Tibial artery (tissue), 4 donors: Measurements from ENCODE around the gene PRR18.

ENCODE experiments used
- DNase-seq, 2 donors: peaks; one replicate each; pipeline ENCODE4 v3.0.0-alpha.2; 2019
- H3K27ac ChIP-seq, 2 donors: fragments of 200-600 bp; sonication (generic) in 1 of 2; 1 replicate in 1 of 2; 2 replicates in 1 of 2; pipeline ENCODE4 v1.5.1; 2018 to 2019; ENCODE audit warnings: mild to moderate bottlenecking in 1 of 2
- H3K27me3 ChIP-seq, 2 donors: fragments of 200-600 bp; sonication (generic) in 1 of 2; one replicate each; pipeline versions ENCODE4 v1.5.1 to v1.6.0; 2016 to 2019
- H3K36me3 ChIP-seq, 3 donors: fragments of 200-600 bp; sonication (generic) in 2 of 3; one replicate each; pipeline ENCODE4 v1.5.1; 2016 to 2019; ENCODE audit warnings: mild to moderate bottlenecking in 2 of 3
- H3K4me1 ChIP-seq, 4 donors: fragments of 200-600 bp; sonication (generic) in 2 of 4; 1 replicate in 3 of 4; 2 replicates in 1 of 4; pipeline ENCODE4 v1.5.1; 2016 to 2019
- H3K4me3 ChIP-seq, 2 donors: fragments of 200-600 bp; sonication (generic) in 1 of 2; 1 replicate in 1 of 2; 2 replicates in 1 of 2; pipeline ENCODE4 v1.5.1; 2018 to 2019; ENCODE audit warnings: mild to moderate bottlenecking in 2 of 2
- H3K9me3 ChIP-seq, 3 donors: fragments of 200-600 bp; sonication (generic) in 1 of 3; one replicate each; pipeline ENCODE4 v1.5.1; 2016 to 2019
- intact Hi-C: fragments of 100-400 bp; cut with DNase I; formaldehyde crosslinking; loops from one replicate; pipeline ENCODE4 v1.15.0; 2023; ENCODE audit warnings: low total_unique reads
- TF ChIP-seq, protein P1 (sequence below), 2 experiments: fragments of 200-600 bp in 1 of 2; fragments of 450-650 bp in 1 of 2; IDR thresholded peaks; one replicate each; pipeline ENCODE4 v1.5.1; 2017 to 2019; ENCODE audit warnings: antibody characterized with exemption in 2 of 2, mild to moderate bottlenecking in 1 of 2, moderate library complexity in 1 of 2

The PRR18 gene

DNA sequence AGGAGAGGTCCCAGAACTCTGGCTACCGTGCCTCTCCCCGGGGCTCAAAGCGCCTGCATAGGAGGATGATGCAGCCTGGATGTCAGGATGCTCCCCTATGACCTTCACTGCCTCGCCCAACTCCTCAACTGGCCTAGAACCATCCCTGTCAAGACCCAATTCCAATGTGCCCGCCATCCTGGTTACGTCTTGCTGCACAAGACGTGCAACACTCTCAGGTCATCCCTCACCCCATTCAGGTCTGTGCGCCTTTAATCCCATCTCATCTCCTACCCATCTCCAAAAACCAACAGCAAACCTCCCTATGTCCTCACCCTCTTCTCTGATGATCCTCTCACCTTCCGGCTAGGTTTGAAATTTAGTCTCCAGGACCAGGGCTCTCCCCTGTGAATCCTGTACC is 30.7 kb upstream of the PRR18 start:
- Histone ChIP-seq H3K4me3 (no peak overlapping the region), H3K27ac (no peak overlapping the region), H3K4me1 (peaks cover 0 to 52% (median 23%) of the 10 kb centered on the region in 4 donors), H3K9me3 (no peaks in the 10 kb centered on the region), H3K36me3 (peaks cover 0 to 36% (median 18%) of the 10 kb centered on the region in 3 donors), H3K27me3 (no peaks in the 10 kb centered on the region)
- DNase-seq = no peak
- TF ChIP-seq, protein P1, sequence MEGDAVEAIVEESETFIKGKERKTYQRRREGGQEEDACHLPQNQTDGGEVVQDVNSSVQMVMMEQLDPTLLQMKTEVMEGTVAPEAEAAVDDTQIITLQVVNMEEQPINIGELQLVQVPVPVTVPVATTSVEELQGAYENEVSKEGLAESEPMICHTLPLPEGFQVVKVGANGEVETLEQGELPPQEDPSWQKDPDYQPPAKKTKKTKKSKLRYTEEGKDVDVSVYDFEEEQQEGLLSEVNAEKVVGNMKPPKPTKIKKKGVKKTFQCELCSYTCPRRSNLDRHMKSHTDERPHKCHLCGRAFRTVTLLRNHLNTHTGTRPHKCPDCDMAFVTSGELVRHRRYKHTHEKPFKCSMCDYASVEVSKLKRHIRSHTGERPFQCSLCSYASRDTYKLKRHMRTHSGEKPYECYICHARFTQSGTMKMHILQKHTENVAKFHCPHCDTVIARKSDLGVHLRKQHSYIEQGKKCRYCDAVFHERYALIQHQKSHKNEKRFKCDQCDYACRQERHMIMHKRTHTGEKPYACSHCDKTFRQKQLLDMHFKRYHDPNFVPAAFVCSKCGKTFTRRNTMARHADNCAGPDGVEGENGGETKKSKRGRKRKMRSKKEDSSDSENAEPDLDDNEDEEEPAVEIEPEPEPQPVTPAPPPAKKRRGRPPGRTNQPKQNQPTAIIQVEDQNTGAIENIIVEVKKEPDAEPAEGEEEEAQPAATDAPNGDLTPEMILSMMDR (IDR thresholded peaks at IDR 0.05) = no peak
- intact Hi-C loops = no loop called here

DNA sequence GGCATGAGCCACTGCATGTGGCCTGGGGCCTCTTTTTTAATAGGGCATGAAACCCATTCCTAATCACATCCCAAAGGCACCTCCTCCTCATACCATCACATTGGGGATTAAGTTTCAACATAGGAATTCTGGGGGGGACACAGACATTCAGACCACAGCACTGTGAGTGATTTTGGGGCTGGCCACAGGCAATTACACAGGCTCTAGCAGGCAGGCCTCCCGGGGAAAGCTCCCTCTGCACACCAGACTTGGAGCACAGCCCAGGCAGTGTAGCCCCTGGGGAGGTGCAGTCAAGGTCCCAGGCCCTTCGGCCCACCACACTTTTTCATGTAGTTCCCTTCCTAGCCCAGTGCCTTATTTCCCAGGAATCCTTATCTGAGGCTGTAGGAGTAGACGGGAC is 28.7 kb upstream of the PRR18 start:
- no peak for DNase-seq
- Histone ChIP-seq H3K27me3 (no peaks in the 10 kb centered on the region), H3K4me1 (peaks cover 0 to 43% (median 25%) of the 10 kb centered on the region in 4 donors), H3K9me3 (no peaks in the 10 kb centered on the region), H3K27ac (no peak overlapping the region), H3K36me3 (peaks cover 0 to 41% (median 18%) of the 10 kb centered on the region in 3 donors), H3K4me3 (no peak overlapping the region)
- TF ChIP-seq, protein P1 (IDR thresholded peaks at IDR 0.05) = no peak
- intact Hi-C loops = no loop called here

DNA sequence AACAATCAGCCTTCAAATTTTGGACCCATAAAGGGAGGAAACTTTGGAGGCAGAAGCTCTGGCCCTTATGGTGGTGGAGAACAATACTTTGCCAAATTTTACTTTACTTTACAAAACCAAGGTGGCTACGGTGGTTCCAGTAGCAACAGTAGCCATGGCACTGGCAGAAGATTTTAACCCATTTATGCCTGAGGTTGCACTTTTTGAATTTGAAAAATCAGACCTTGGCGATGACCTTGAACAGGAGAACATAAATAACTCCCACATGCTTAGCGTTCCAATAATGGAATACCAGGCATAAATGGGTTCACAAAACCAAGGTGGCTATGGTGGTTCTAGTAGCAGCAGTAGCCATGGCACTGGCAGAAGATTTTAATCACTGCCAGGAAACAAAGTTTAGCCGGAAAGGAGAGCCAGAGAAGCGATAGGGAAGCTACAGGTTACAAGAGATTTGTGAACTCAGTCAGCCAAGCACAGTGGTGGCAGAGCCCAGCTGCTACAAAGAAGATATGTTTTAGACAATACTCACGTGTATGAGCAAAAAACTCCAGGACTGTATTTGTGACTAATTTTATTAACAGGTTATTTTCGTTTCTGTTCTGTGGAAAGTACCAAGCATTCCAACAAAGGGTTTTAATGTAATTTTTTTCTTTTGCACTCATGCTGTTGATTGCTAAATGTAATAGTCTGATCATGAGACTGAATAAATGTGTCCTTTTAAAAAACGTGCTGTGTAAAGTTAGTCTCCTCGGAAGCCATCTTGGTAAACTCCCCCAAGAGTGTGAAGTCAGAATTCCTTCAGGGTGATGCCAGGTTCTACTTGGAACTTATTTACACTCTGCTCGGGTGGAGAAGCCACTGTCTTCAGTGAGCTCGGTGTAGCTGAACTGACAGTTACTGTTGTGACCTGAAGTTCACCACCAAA is 27.4 kb upstream of the PRR18 start:
- Histone ChIP-seq H3K4me1 (peaks cover 0 to 37% (median 21%) of the 10 kb centered on the region in 4 donors), H3K36me3 (peaks cover 0 to 41% (median 18%) of the 10 kb centered on the region in 3 donors), H3K4me3 (no peak overlapping the region), H3K27ac (no peak overlapping the region), H3K27me3 (no peaks in the 10 kb centered on the region), H3K9me3 (no peaks in the 10 kb centered on the region)
- intact Hi-C loops = no loop called here
- DNase-seq = no peak
- TF ChIP-seq, protein P1 (IDR thresholded peaks at IDR 0.05) = no peak

DNA sequence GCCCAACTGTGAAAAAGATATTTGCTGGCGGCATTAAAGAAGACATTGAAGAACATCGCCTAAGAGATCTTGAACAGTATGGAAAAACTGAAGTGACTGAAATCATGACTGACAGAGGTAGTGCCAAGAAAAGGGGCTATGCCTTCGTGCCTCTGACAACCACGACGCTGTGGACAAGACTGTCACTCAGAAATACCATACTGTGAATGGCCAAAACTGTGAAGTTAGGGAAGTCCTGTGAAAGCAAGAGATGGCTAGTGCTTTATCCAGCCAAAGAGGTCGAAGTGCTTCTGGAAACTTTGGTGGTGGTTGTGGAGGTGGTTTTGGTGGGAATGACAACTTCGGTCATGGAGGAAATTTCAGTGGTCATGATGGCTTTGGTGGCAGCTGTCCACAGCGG is 26.7 kb upstream of the PRR18 start:
- Histone ChIP-seq H3K27ac (no peak overlapping the region), H3K36me3 (peaks cover 0 to 41% (median 18%) of the 10 kb centered on the region in 3 donors), H3K27me3 (no peaks in the 10 kb centered on the region), H3K4me3 (no peak overlapping the region), H3K4me1 (peaks cover 0 to 32% (median 17%) of the 10 kb centered on the region in 4 donors), H3K9me3 (no peaks in the 10 kb centered on the region)
- intact Hi-C loops = no loop called here
- DNase-seq = no peak
- TF ChIP-seq, protein P1 (IDR thresholded peaks at IDR 0.05) = no peak

DNA sequence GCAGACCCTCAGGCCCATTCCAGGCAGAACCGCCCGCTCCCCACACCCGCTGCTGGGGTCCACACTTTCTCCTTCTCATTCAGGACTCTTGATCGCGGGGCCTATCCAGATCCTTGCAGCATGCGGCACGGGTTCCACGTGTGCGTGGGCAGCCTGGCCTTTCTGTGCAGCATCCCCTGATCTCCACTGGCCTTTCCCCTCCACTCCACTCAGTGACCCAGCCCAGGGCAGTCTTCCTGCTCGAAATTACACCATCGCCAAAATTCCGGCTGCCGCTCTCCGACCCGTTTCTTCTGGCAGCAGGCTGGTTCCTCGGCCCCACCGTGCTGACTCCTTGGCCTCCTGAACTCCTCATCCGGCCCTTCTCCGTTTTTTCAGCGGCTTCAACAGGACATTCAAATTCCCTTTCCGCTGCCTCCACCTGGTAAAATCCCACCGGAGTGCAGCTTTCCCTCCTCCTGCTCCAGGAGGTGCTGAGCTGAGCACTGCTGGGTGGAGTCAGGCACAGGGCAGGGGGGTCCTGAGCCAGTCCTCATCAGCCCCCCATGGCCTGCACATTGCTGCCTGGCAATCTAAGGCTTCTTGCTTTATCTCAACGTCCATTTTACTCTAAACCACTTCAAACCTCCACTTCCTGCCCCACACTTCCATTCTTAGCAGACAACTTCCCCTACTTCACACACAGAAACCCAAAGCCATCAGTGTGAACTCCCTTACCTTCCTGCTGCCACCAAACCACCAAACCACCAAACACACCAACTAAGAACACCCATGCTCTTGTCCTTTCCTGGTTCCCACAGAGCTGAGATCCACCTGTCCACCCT is 25.2 kb upstream of the PRR18 start:
- Histone ChIP-seq H3K4me1 (peaks cover 0 to 18% (median 10%) of the 10 kb centered on the region in 4 donors), H3K27me3 (no peaks in the 10 kb centered on the region), H3K27ac (no peak overlapping the region), H3K9me3 (no peaks in the 10 kb centered on the region), H3K36me3 (peaks cover under 1 to 48% (median 22%) of the 10 kb centered on the region in 3 donors), H3K4me3 (no peak overlapping the region)
- TF ChIP-seq, protein P1 (IDR thresholded peaks at IDR 0.05) = no peak
- intact Hi-C loops = no loop called here
- no peak for DNase-seq
